Measurements from ENCODE around the gene STRBP.

GRCh38 chr9:123085916-123086315 is 182.5 kb downstream of the STRBP start:
- TF ChIP-seq CTCF (IDR thresholded peaks at IDR 0.05) = no peak
- TF ChIP-seq EZH2phosphoT487 (IDR thresholded peaks at IDR 0.05) = no peak
- no peak for TF ChIP-seq EZH2 (IDR thresholded peaks at IDR 0.05)
